ENCODE data around the gene MTR.

The MTR gene

GRCh38 chr1:236795035-236795756 lies at the start of gene MTR:
Gene MTR, plus strand, starts transcription at chr1:236795292. Its CDS starts 412 bp downstream, at chr1:236795704.
- peak; percentile 97 for DNase-seq

GRCh38 chr1:236746785-236747184 lies 48.3 kb upstream of the MTR start:
- DNase-seq = no peak

- DNase-seq = no peak
These were observed 47.6 kb upstream of the MTR start for GRCh38 chr1:236747311-236747985.

DNA sequence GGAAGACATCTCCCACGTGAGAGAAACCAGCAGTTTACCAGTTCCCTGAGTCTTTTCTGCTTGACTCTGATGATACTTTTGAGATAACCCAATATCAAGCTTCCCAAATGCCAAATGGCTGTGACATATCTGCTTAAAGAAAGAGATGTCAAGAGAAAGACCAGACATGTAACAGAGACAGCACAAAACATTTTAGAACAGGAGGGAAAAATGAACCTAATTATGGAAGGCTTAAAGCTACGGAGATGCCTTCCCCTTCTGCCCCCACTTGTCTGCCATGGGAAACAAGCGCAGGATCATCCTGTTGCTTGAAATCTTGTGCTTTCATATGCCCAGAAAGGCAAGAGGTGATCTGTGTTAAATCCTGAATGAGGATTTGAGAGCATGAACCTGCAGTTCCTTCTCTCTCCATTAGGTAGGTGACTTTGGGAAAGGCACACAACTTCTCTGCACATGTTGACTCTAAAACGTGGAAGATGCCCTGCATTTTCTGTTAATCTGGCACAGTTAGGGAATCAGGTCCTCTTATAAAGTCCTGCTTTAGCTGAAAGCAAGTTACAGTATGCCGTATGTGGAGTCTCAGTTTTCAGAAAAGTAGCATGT lies 46.7 kb upstream of the MTR start:
- DNase-seq = no peak

- no peak for DNase-seq
These were observed 44.2 kb upstream of the MTR start for GRCh38 chr1:236750928-236751327.

- DNase-seq = no peak
These were observed 43.7 kb upstream of the MTR start for GRCh38 chr1:236751385-236751784.

DNA sequence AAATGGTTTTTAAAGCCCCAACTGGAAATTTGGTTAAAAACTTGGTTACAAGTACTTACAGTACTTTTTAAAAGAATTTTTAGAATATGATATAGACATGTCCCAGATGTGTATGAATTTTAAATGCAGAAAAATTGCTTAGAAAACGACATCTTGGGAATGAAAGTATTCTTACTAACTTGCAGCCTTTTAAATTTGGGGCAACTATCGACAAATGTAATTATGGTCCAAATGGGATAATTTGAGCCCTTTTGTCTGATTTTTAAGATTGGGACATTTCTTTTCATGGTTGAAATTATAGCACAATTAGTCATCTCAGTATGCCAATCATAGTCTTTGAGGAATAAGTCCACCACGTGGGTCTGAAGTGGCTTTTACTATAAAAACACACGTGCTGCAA lies 43.2 kb upstream of the MTR start:
- DNase-seq = no peak

- no peak for DNase-seq
These were observed 41.6 kb upstream of the MTR start for GRCh38 chr1:236753516-236753915.

DNA sequence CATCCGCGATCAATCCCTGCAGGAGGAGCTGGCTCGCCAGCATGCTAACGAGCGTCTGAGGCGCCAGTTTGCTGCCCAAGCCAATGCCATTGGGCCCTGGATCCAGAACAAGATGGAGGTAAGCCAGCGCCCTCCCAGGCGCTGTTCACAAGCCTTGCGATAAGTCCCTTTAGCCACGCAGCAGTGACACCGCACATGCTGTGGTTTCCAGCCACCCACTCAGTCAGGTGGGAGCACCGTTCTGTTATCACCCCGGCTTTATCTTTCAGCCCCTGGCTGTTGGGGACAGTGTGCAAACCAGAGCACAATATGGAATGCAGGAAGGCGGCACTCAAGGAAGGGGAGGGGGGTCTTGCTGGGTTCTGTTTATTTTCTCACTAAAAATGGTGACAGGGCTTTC lies 41.1 kb upstream of the MTR start:
- no peak for DNase-seq

GRCh38 chr1:236754525-236755210 lies 40.4 kb upstream of the MTR start:
- DNase-seq = no peak

DNA sequence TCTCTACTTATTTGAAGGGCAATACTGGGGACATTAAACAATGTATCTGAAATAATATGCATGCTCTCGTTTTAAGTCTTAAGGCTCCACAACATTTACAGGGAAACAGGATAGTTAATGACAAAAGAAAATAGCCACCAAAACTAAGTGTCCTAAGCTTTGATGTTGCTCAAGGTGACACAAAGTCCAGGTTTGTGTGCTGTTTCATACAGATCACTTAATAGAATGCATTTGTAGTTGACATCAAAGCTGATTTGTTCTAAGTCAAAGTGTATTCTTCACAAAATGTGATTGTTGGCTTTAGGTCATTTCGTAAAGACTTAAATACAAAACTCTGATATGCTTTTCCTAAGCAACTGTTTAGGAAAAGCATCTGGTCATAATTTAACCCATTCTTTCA lies 37.5 kb upstream of the MTR start:
- DNase-seq = no peak

GRCh38 chr1:236759252-236759859 lies 35.7 kb upstream of the MTR start:
- peak; percentile 47 for DNase-seq

GRCh38 chr1:236760480-236760879 lies 34.6 kb upstream of the MTR start:
- DNase-seq = no peak

DNA sequence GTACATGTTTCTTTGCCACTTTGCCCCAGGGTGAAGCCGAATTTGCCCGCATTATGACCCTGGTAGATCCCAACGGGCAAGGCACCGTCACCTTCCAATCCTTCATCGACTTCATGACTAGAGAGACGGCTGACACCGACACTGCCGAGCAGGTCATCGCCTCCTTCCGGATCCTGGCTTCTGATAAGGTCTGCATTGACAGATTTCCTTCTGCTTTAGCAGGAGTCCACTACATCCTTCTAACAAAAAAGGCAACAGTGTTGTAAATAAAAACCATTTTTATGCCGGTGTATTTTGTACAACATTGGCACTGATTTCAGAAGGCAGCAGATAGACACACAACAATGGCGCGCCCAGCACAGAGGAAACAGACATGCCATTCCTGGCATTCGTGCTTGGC lies 34.1 kb upstream of the MTR start:
- no peak for DNase-seq

DNA sequence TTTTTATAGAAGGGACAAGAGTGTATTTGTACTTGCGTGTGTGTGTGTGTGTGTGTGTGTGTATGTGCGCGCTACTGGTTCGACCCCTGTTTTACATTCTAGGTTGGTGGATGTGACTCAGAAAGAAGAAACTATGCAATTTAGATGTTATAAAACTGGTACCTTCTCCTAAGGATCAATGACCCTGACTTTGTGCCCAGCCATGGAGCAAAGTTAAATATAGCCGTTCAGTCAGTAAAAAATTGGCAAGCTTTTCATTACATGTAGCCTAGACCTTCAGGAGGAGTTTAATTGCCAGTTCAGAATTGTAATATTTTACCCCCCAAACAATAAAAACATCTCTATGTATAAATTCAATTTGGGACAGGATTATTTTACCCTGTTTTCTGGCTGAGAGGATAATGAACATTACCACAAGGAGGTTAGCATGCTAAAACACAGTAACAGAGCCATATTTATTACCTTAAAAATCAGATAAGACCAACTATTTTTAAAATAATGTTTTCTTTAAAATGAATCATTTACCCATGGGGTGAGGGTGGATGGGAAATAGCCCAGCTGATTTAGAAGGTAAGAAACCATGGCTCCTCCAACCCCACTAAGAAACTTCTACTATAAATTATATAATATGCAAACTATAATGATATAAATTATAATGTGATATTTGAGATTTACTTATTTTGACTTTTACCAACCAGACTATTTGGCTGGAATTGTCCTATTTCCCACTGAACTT lies 33.5 kb upstream of the MTR start:
- DNase-seq = no peak

GRCh38 chr1:236762410-236762809 lies 32.7 kb upstream of the MTR start:
- DNase-seq = no peak

GRCh38 chr1:236765831-236766230 lies 29.3 kb upstream of the MTR start:
- no peak for DNase-seq

DNA sequence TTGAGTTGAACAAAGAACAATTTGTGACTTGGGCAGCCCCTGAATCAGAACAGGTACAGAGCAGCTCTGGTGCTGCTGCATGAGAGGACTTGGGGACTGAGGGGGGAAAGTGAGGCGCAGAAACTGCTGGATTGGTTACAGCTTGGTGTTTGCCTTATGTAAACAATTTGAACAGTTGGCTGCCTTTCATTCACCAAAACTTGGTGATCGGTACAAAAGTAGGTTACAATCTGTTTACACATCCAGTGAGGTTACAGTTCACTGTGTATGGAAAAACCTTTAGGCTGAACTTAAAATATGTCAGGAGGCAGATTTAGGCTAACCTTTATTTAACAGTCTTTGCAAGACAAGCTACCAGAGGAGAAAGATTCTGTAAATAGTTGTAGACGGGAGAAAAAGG lies 28.6 kb upstream of the MTR start:
- DNase-seq = no peak

- DNase-seq = no peak
These were observed 27.8 kb upstream of the MTR start for GRCh38 chr1:236767276-236767675.

DNA sequence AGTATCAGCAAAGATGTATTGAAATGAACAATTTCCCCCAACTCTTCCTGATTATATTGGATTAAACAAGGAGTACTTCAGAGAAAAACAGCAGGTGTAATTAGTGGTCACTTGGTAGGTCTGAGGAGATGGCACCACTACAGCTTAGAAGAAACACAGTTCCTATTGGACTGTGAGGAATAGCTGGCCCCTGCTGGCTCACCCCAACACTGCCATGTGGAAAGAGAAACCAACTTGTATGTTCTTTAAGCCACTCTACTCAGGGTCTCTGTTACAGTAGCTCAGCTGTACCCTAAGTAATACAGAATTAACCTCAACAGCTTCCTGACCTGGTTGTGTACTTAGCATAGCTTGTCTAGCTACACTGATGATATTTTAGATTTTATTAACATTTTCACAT lies 26.5 kb upstream of the MTR start:
- no peak for DNase-seq

- DNase-seq = no peak
These were observed 21.2 kb upstream of the MTR start for GRCh38 chr1:236773919-236774318.

DNA sequence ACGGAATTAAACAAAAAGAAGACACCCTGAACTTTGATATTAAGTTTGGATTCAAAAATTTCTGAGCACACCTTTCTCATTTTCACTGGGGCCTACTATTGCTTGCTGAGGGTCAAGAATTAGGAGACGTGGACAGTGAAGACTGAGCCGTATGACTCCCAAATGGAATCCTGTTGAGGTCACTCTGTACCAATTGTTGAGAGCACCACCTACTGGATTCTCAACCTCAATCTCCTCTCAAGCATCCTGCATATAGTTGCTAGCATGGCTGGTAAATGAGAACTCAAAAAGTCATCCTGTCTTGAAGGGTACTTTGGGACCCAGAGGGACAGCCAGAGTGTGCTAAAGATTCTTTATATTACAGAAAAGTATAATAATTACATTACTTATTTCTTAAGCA lies 20.2 kb upstream of the MTR start:
- no peak for DNase-seq

DNA sequence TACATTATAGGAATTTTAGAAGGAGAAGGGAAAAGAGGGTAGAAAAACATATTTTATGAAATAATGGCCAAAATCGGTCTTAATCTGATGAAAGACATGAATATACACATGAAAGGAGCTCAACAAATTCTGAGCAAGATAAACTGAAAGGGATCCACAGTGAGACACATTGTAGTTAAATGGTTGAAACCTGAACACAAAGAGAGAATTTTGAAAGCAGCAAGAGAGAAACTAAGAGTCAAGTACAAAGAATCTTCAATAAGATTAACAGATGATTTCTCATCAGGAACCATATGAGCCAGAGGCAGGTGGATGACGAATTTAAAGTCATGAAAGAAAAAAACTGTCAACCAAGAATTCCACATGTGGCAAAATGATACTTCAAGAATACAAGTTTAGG lies 15.8 kb upstream of the MTR start:
- no peak for DNase-seq

Data from CD4-positive, alpha-beta T cell treated with Interleukin-10 for 1 hour (primary cell).